ENCODE measurements around the gene MUC22. TPM values are rescaled to one million over a fixed set of nuclear protein-coding genes. Genes with fewer than 3 reads are reported as not detected.

The MUC22 gene
- total RNA-seq, 3 donors from 2014 or later (not counting 1 experiment from before 2014, with no cell fraction given): not detected

GRCh38 chr6:31001281-31001888, 8.9 kb upstream of the MUC22 start:
- H3K4me3 Mint-ChIP-seq: no peak overlapping the region
- ATAC-seq: no peak
- no peaks in the 10 kb centered on the region for H3K9me3 Mint-ChIP-seq

GRCh38 chr6:31002471-31002870, 7.8 kb upstream of the MUC22 start:
- no peak overlapping the region for H3K27ac ChIP-seq (ENCODE audit: low read length)
- DNase-seq (no peak), ATAC-seq (no peak)
- TF ChIP-seq CTCF (IDR thresholded peaks at IDR 0.05): no peak
- no peaks in the 10 kb centered on the region for H3K9me3 ChIP-seq (ENCODE audit: control insufficient read depth, insufficient read depth, low read length)
- no peaks in the 10 kb centered on the region for H3K36me3 ChIP-seq (ENCODE audit: control insufficient read depth, insufficient read depth, low read length)
- Mint-ChIP-seq H3K36me3 (no peaks in the 10 kb centered on the region), H3K4me1 (no peaks in the 10 kb centered on the region), H3K27me3 (ENCODE audit: low read depth in 2 of 2) (peaks cover 5 to 30% of the 10 kb centered on the region in 2 donors), H3K9me3 (no peaks in the 10 kb centered on the region), H3K27ac (no peak overlapping the region), H3K4me3 (no peak overlapping the region)
- H3K4me1 ChIP-seq (ENCODE audit: control insufficient read depth, insufficient read depth, low read length): peaks cover 3% of the 10 kb centered on the region
- WGBS (ENCODE audit: insufficient coverage): 77% methylated on average over 2 of the region's 2 CpGs
- no peak overlapping the region for H3K4me3 ChIP-seq (ENCODE audit: low read length)
- intact Hi-C loops (cut with micrococcal nuclease): no loop called here
- no peaks in the 10 kb centered on the region for H3K27me3 ChIP-seq (ENCODE audit: control insufficient read depth, insufficient read depth, low read length)

More at GRCh38 chr6:31001281-31001888, 8.9 kb upstream of the MUC22 start:
- no peaks in the 10 kb centered on the region for H3K9me3 ChIP-seq (ENCODE audit: control insufficient read depth, insufficient read depth, low read length)
- Mint-ChIP-seq H3K27ac (no peak overlapping the region), H3K36me3 (no peaks in the 10 kb centered on the region), H3K27me3 (ENCODE audit: low read depth in 2 of 2) (peaks cover 5 to 19% of the 10 kb centered on the region in 2 donors), H3K4me1 (no peaks in the 10 kb centered on the region)
- no peaks in the 10 kb centered on the region for H3K36me3 ChIP-seq (ENCODE audit: control insufficient read depth, insufficient read depth, low read length)
- WGBS (ENCODE audit: insufficient coverage): 72% methylated on average over 12 of the region's 13 CpGs
- intact Hi-C loops (cut with micrococcal nuclease): no loop called here
- no peak overlapping the region for H3K4me3 ChIP-seq (ENCODE audit: low read length)
- no peaks in the 10 kb centered on the region for H3K27me3 ChIP-seq (ENCODE audit: control insufficient read depth, insufficient read depth, low read length)
- H3K27ac ChIP-seq (ENCODE audit: low read length): no peak overlapping the region
- H3K4me1 ChIP-seq (ENCODE audit: control insufficient read depth, insufficient read depth, low read length): peaks cover 3% of the 10 kb centered on the region
- TF ChIP-seq CTCF (IDR thresholded peaks at IDR 0.05): no peak
- no peak for DNase-seq

GRCh38 chr6:31004794-31005193, 5.5 kb upstream of the MUC22 start:
- TF ChIP-seq CTCF (IDR thresholded peaks at IDR 0.05): no peak

More at GRCh38 chr6:31004794-31005193, 5.5 kb upstream of the MUC22 start:
- intact Hi-C loops (cut with micrococcal nuclease): no loop called here
- no peaks in the 10 kb centered on the region for H3K36me3 Mint-ChIP-seq
- peaks cover 7 to 40% of the 10 kb centered on the region in 2 donors for H3K27me3 Mint-ChIP-seq (ENCODE audit: low read depth in 2 of 2)
- no peaks in the 10 kb centered on the region for H3K27me3 ChIP-seq (ENCODE audit: control insufficient read depth, insufficient read depth, low read length)
- H3K9me3 Mint-ChIP-seq: no peaks in the 10 kb centered on the region
- no peak for DNase-seq
- no peak overlapping the region for H3K27ac ChIP-seq (ENCODE audit: low read length)
- no peaks in the 10 kb centered on the region for H3K36me3 ChIP-seq (ENCODE audit: control insufficient read depth, insufficient read depth, low read length)
- 74% methylated on average over 1 of the region's 4 CpGs for WGBS (ENCODE audit: insufficient coverage)
- peaks cover 3% of the 10 kb centered on the region for H3K4me1 ChIP-seq (ENCODE audit: control insufficient read depth, insufficient read depth, low read length)
- no peak for ATAC-seq
- no peak overlapping the region for H3K27ac Mint-ChIP-seq
- H3K4me3 ChIP-seq (ENCODE audit: low read length): no peak overlapping the region
- H3K4me3 Mint-ChIP-seq: no peak overlapping the region
- H3K4me1 Mint-ChIP-seq: no peaks in the 10 kb centered on the region
- H3K9me3 ChIP-seq (ENCODE audit: control insufficient read depth, insufficient read depth, low read length): no peaks in the 10 kb centered on the region

Data from natural killer cell (primary cell).